Retina (tissue), 1 donor: ENCODE results near the gene F2.
"Not testable (repeated sequence)": the region's sequence is repeated elsewhere in the genome, so short reads cannot be mapped to it uniquely, and the experiment has no call there.

ENCODE experiments used
- DNase-seq: peaks from one replicate; pipeline ENCODE4 v3.0.0-alpha.2; 2016

F2 gene

DNA sequence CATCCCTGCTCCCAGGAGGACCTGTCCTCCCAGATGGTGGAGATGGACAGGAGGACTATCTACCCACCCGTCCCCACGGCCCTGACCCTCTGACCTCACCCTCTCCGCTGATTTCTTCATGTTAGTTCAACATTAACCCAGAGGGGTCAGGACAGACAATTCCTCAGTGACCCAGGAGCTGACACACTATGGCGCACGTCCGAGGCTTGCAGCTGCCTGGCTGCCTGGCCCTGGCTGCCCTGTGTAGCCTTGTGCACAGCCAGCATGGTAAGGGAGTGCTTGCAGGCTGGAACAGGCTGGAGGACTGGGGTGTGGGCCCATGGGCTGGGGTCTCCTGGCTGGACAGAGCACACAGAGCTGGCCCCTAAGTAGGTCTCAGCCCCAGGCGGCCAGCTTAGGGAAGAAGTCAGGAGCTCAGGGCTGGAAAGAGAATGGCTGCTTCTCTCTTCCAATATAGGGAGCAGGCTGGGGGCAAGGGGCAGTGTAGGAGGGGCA lies at the start of gene F2:
TSS of gene F2 (plus strand) at position 166 of the 495 bp plus-strand sequence. CDS start at position 189, 23 bp downstream.
- no peak for DNase-seq

GRCh38 chr11:46669711-46670139 lies 49.3 kb upstream of the F2 start:
- DNase-seq, result no peak

GRCh38 chr11:46670521-46670920 lies 48.5 kb upstream of the F2 start:
- not testable (repeated sequence) for DNase-seq

- no peak for DNase-seq
Observed at GRCh38 chr11:46671958-46672315, 47.1 kb upstream of the F2 start.

GRCh38 chr11:46672381-46672839 lies 46.6 kb upstream of the F2 start:
- DNase-seq, result no peak

- DNase-seq, result no peak
Observed at GRCh38 chr11:46673713-46674462, 45.1 kb upstream of the F2 start.

- DNase-seq, result peak; percentile 16
Observed at GRCh38 chr11:46674463-46675287, 44.3 kb upstream of the F2 start.

DNA sequence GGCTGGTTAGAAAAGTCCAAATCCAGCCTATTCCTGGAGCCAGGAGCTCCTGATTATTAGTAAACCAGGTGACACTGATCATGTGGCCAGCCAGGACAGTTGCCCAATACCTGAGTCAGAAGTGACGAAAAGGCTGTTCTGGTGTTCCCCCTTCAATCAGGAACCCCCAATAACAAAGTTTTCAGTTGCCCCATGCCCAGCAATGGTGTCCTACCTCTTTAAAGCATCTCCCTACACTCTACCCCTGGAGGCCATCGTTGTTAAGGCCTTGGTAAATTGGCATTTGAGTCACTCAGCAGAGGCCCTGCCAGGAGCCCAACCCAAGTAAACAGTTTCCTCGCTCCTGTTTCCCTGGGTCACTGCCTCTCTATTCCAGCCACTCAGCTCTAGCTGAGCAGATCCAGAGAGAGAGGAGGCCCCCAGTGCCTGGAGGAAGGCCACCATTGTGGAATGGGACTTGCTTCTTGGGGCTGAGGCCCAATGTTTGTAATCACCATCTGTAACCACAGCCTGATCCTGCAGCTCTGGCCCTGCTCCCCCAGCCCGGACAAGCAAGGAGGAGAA lies 43.6 kb upstream of the F2 start:
- no peak for DNase-seq

- DNase-seq, result no peak
Observed at GRCh38 chr11:46675949-46676348, 43.1 kb upstream of the F2 start.

DNA sequence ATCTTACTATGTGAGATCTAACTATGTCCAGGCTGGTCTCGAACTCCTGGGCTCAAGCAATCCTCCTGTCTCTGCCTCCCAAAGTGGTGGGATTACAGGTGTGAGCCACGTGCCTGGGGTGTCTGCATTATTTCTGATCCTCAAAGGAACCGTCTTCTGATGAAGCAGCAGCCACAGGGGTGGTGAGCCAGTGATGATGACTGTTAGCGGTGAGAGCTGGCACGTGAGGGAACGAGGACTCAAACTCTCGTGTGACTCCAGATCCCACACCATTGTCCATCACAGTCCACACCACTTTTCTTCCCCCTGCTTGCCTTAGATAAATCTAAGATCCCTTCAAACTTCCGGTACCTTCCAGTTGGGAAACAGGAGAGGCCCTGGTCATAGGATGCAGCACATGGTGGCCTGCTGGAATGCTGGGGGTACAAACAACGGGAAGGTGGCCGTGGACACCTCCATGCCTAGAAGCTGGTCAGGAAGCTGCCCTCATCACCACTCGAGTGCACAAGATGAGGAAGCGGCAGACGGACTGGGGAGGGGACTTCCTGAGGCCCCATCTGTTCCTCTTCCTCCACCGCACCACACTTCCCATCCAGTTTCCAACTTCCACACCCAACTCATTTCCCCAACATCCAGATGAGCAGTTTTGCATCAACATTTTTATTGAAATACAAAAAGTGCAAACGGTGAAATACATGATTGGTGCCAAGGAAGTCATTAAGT lies 42.4 kb upstream of the F2 start:
- no peak for DNase-seq

DNA sequence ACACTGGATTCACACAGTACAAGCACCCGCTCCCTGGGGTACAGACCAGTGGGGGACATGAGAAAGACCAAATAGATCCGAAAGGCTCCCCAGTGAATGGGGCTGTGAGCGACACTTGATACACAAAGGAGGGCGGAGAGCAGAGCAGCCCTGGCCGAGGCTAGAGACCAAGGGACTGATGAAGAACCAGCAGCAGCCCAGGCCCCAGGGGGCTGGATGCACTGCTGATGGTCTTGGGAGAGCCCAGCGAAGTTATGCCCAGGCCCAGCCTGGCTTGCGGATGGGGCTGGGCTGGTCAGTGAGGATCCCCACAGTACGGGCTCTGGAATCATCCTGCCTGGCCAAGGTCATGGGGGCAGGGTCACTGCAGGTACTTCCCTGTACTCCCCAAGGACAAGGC lies 41.8 kb upstream of the F2 start:
- DNase-seq, result no peak

GRCh38 chr11:46677991-46678740 lies 40.8 kb upstream of the F2 start:
- no peak for DNase-seq

DNA sequence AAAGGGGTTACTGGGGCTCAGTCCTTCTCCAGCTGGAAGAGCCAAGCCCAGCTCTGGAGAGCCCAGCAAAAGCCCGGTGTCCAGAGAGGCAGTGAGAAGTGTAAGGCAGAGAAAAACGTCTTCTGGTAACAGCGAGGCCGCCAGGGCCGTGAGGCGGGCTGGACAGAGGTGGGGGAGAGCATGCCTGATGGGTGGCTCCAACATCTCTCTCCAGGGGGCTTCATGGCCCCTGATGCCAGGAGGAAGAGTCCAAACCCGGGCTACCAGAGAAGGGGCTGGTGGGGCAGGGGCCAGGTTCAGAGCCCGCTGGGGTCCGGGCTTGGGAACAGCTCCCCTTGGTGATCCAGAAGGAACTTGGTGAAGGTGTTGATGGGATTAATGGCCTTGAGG lies 40.3 kb upstream of the F2 start:
- DNase-seq, result no peak

- DNase-seq, result no peak
Observed at GRCh38 chr11:46679241-46680163, 39.5 kb upstream of the F2 start.

DNA sequence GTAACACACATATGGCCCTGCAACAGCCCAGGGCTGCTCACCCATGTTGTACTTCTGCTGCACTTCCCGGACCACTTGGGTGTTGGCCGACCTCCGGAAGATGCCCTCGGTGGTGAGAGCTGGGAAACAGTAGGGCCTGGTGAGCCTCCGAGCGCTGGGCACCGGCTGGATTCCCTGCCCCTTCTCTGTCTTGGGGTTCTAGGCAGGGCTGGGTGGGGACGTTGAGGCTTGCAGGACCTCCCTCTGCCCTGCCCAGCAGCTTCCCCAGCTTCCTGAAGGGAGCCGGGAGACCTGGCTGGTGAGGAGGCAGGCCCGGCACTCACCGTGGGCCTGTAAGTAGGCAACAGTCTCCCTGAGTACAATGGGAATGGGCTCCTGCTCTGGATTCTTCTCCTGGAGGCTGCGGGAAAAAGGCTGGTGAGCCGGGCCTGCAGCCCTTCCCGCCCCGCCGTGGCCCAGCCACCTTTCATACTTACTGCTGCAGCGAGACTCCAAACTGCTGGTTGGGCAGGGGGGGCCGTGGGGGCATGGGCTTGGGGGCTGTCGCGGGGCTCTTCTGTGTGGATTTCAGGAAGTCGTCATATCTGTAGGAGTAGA lies 38.8 kb upstream of the F2 start:
- DNase-seq, result no peak

DNA sequence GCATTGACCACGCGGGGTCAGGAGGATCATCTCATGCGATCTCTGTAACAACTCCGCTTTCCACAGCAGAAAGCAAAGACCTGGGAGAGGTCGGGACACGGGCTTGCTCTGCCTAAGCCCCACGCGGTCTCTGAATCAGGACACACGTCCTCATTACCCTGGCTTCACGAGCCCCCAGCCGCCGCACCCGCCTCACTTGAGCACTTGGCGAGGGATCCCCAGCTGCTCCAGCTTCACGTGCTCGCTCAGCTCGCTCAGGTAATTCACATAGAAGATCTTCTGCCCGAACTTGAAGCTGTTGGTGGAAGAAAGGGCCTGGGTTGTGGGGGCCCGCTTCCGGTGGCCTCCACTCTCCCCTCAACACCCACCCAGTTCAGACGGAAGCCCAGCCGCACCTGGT lies 38.2 kb upstream of the F2 start:
- DNase-seq, result no peak

DNA sequence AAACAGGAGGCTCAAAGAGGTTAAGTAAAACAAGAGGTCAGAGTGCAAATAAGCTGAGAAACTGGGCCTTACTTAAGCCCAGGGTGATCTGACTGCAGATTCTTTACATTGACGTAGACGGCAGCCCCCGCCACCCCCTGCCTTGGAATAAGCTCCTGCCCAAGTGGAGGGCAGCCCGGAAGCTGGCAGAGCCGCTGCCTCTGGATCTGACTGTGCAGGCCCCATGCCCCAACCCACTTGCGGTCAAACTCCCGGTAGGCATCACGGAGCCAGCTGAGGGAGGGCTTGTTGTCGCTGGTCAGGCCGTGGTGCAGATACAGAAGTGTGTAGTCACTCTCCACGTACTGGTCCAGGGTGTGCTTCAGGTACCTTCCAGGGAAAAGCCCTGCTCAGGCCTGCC lies 37.2 kb upstream of the F2 start:
- DNase-seq, result no peak

- no peak for DNase-seq
Observed at GRCh38 chr11:46682773-46683752, 36.0 kb upstream of the F2 start.

- no peak for DNase-seq
Observed at GRCh38 chr11:46684367-46684766, 34.6 kb upstream of the F2 start.
